ENCODE measurements around the gene SGPP1. TPM values are rescaled to one million over a fixed set of nuclear protein-coding genes. Genes with fewer than 3 reads are reported as not detected.

SGPP1 gene
- total and polyA plus RNA-seq, 2 of the 4 experiments (the other 2 are of a cell fraction), result 8.6 to 11.1 TPM

DNA sequence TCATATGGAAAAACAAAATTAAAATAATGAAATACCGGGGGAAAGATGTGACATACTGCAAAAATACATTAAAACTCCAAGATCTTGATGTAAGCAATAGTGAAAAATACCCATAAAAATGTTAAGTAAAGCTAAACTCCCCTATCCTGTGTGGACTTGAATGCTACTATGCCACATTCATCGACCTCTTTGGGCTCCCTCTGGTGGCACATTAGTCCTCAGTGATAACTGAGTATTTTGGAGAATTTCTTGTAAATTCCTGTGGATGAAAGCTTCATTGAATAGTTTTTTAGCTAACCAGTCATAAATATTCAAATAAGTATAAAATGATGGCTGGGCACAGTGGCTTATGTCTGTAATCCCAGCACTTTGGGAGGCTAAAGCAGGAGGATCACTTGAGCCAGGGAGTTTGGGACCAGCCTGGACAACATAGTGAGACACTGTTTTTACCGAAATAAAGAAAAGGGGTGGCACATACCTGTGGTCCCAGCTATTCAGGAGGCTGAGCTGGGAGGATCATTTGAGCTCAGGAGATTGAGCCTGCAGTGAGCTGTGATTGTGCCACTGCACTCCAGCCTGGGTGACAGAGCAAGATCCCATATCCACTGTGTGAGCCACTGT, 42.4 kb upstream of the SGPP1 start:
- Histone ChIP-seq H3K9me3 (ENCODE audit: control insufficient read depth, insufficient read depth, low read length) (no peaks in the 10 kb centered on the region), H3K9ac (ENCODE audit: low read depth, low read length) (no peak overlapping the region), H2BK5ac (ENCODE audit: low read depth, low read length, poor library complexity, severe bottlenecking) (no peak overlapping the region), H3K9me1 (ENCODE audit: insufficient read depth, low read length) (no peaks in the 10 kb centered on the region), H2AK9ac (replicated peaks; ENCODE audit: low read depth, low read length, poor library complexity) (no peak overlapping the region), H3K23ac (ENCODE audit: low read depth, low read length) (no peak overlapping the region), H2BK120ac (ENCODE audit: low read depth, low read length) (no peak overlapping the region), H4K91ac (ENCODE audit: insufficient read depth, low read depth, low read length) (no peak overlapping the region), H4K8ac (ENCODE audit: low read depth in 2 of 2, low read length in 2 of 2) (no peak overlapping the region), H3K4ac (ENCODE audit: low read depth, low read length) (no peak overlapping the region), H3K27ac (ENCODE audit: insufficient read depth, low read length) (no peak overlapping the region), H3K27me3 (ENCODE audit: control insufficient read depth, insufficient read depth, low read length) (no peaks in the 10 kb centered on the region; the same call in 1 of the 2 replicates), H2BK15ac (ENCODE audit: low read depth, low read length) (no peak overlapping the region), H3K36me3 (ENCODE audit: control insufficient read depth, insufficient read depth, low read length) (no peaks in the 10 kb centered on the region), H3K4me1 (ENCODE audit: control insufficient read depth, insufficient read depth, low read length) (peaks cover 3% of the 10 kb centered on the region; the same call in 1 of the 2 replicates), H2BK20ac (ENCODE audit: low read depth, low read length) (no peak overlapping the region), H2AFZ (replicated peaks; ENCODE audit: low read length, poor library complexity) (no peak overlapping the region), H3K4me2 (ENCODE audit: low read depth, low read length) (no peak overlapping the region), H3K79me1 (ENCODE audit: low read depth in 1 of 2, low read length in 2 of 2) (no peaks in the 10 kb centered on the region), H4K5ac (ENCODE audit: low read depth, low read length) (no peak overlapping the region), H3K18ac (ENCODE audit: low read depth, low read length) (no peak overlapping the region), H2AK5ac (ENCODE audit: low read depth, low read length) (no peak overlapping the region), H3K56ac (ENCODE audit: extremely low read depth, insufficient read depth, low read length) (no peak overlapping the region), H3K14ac (replicated peaks; ENCODE audit: low read depth, low read length) (no peak overlapping the region), H3K4me3 (ENCODE audit: insufficient read depth, low read depth, low read length) (no peak overlapping the region), H4K20me1 (ENCODE audit: insufficient read depth, low read length) (no peaks in the 10 kb centered on the region)
- dilution Hi-C loops (cut with HindIII; ENCODE audit: low sequenced_read_pairs, unreplicated experiment) (no loop called here), intact Hi-C loops (cut with micrococcal nuclease) (loop anchor here (2.0 to 10.0 kb wide), 3 partner anchors 43 to 225 kb away; partner anchors contain the start of genes PPP2R5E, SGPP1 and WDR89), in situ Hi-C loops (cut with MboI; ENCODE audit: low sequenced_read_pairs) (loop anchor here (25.0 kb wide), 1 partner anchor 383 kb away; no protein-coding TSS in a partner anchor)
- peak; percentile 62 for DNase-seq
- ATAC-seq (ENCODE audit: low read depth), result peak; percentile 94
- BruUV-seq (replicated peaks), result no TSS peak
- TF ChIP-seq, protein P1, sequence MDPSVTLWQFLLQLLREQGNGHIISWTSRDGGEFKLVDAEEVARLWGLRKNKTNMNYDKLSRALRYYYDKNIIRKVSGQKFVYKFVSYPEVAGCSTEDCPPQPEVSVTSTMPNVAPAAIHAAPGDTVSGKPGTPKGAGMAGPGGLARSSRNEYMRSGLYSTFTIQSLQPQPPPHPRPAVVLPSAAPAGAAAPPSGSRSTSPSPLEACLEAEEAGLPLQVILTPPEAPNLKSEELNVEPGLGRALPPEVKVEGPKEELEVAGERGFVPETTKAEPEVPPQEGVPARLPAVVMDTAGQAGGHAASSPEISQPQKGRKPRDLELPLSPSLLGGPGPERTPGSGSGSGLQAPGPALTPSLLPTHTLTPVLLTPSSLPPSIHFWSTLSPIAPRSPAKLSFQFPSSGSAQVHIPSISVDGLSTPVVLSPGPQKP (IDR thresholded peaks at IDR 0.05; ENCODE audit: borderline replicate concordance, low read depth, low read length), result no peak
- no peak for TF ChIP-seq RCOR1 (IDR thresholded peaks at IDR 0.05; ENCODE audit: insufficient replicate concordance, low read length)
- TF ChIP-seq SMC3 (IDR thresholded peaks at IDR 0.05; ENCODE audit: low read depth, low read length), result peak; percentile 77
- TF ChIP-seq CEBPB (IDR thresholded peaks at IDR 0.05; ENCODE audit: low read depth, low read length), result no peak
- TF ChIP-seq RAD21 (IDR thresholded peaks at IDR 0.05; ENCODE audit: low read length), result peak; percentile 66
- TF ChIP-seq MXI1 (IDR thresholded peaks at IDR 0.05; ENCODE audit: borderline replicate concordance, low read depth, low read length), result no peak
- TF ChIP-seq CHD1 (IDR thresholded peaks at IDR 0.05; ENCODE audit: low read depth, low read length), result no peak
- TF ChIP-seq MAFK (IDR thresholded peaks at IDR 0.05; ENCODE audit: low read depth, low read length), result no peak
- no peak for TF ChIP-seq FOS (IDR thresholded peaks at IDR 0.05; ENCODE audit: low read depth, low read length)
- no peak for TF ChIP-seq POLR2A (IDR thresholded peaks at IDR 0.05; ENCODE audit: low read depth, low read length)
- TF ChIP-seq, protein P2, sequence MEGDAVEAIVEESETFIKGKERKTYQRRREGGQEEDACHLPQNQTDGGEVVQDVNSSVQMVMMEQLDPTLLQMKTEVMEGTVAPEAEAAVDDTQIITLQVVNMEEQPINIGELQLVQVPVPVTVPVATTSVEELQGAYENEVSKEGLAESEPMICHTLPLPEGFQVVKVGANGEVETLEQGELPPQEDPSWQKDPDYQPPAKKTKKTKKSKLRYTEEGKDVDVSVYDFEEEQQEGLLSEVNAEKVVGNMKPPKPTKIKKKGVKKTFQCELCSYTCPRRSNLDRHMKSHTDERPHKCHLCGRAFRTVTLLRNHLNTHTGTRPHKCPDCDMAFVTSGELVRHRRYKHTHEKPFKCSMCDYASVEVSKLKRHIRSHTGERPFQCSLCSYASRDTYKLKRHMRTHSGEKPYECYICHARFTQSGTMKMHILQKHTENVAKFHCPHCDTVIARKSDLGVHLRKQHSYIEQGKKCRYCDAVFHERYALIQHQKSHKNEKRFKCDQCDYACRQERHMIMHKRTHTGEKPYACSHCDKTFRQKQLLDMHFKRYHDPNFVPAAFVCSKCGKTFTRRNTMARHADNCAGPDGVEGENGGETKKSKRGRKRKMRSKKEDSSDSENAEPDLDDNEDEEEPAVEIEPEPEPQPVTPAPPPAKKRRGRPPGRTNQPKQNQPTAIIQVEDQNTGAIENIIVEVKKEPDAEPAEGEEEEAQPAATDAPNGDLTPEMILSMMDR (conservative IDR thresholded peaks at IDR 0.05; ENCODE audit: low read depth, low read length), result peak; percentile 70
- WGBS, 2 experiments (ENCODE audit: extremely low coverage in 2 of 2, insufficient read length in 1 of 2), result 100% methylated on average over 1 of the region's 3 CpGs; no CpG with 5 or more reads in 1 of the 2 experiments
- CTCF ChIA-PET, result interaction anchor here (0.6 to 1.5 kb wide), 10 partner anchors 9 to 382 kb away, joined by 3 to 7 read pairs (median 4); partner anchors contain the start of gene WDR89
- POLR2A ChIA-PET (ENCODE audit: unreplicated experiment), result no interaction called here
